Fibroblast of villous mesenchyme (primary cell): Measurements from ENCODE around the gene DENND2A. TPM values are rescaled to one million over a fixed set of nuclear protein-coding genes. Genes with fewer than 3 reads are reported as not detected.

ENCODE experiments used
- DNase-seq: peaks from one replicate; pipeline ENCODE4 v3.0.0-alpha.2; 2010; ENCODE audit warnings: low read depth
- H3K4me3 ChIP-seq: 2 replicates; pipeline ENCODE4 v1.5.1; 2011; ENCODE audit warnings: low read depth, mild to moderate bottlenecking, low read length
- CTCF ChIP-seq: IDR thresholded peaks from 2 replicates; pipeline ENCODE4 v1.5.1; 2012; ENCODE audit warnings: low read depth, mild to moderate bottlenecking, low read length; ENCODE audit not compliant: insufficient read depth
- total RNA-seq: library from RNA; depleted of rRNA; stranded (reverse); fragments of >200 nt; gene quantifications from 2 replicates; pipeline ENCODE4 v1.2.3, GENCODE V29; 2012

The DENND2A gene
- total RNA-seq, 1 donor, result 25.5 TPM

DNA sequence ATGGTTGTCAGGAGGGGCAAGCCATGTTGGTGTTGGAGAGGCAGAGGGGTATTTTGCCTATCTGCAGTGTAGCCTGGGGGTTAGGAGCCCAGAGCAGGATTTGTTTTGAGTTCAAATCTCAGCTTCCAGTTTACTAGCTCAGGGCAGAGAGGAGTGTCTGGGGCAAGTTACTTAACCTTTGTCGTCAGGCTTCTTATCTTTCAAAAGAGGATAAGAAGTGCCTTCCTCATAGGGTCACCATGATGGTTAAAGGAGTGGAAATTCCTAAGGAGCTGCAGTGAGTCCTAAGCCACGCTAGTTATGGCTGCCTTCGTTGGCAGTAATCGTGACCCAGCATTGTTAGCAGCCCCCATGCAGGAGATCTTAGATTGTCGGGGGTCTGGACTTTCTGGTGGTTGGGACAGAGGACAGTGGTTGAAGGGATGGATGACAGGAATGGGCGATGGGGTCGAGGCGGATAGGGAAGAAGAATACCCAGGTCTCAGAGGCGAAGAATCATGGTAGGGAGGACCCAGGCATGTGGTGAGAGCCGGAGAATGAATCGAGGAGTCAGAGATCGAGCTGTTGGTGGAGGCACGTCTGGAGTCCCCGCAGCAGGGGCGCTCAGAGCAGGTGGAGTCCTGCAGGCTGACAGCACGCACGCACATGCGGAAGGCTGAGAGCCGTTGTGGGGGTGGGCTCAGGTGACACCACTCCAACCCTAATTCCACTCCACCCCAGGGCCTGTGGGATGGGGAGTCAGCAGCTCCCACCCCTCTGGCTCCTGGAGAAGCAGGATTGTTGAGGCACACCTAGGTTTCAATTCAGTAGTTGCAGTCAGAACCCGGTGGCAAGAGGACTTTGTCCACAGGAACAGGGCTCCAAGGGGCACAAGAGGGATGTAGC, 43.7 kb upstream of the DENND2A start:
- no peak for DNase-seq
- TF ChIP-seq CTCF, result no peak
- no peak overlapping the region for H3K4me3 ChIP-seq

GRCh38 chr7:140683657-140684056, 43.0 kb upstream of the DENND2A start:
- no peak overlapping the region for H3K4me3 ChIP-seq
- no peak for DNase-seq
- TF ChIP-seq CTCF, result no peak

DNA sequence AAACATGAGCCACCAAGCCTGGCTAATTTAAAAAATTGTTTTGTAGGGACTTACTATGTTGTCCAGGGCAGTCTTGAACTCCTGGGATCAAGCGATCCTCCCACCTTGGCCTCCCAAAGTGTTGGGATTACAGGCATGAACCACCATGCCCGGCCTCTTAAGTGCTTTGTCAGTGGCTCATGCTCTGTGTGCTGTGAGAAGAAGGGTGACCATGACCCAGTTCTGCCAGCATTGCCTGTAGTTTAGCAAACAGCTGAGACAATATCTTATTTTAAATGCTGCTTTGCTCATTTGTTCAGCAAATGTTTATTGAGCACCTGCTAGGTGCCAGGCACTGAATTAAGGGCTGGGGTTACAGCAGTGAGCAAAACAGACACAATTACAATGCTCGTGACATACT, 41.2 kb upstream of the DENND2A start:
- no peak for DNase-seq
- TF ChIP-seq CTCF, result no peak

DNA sequence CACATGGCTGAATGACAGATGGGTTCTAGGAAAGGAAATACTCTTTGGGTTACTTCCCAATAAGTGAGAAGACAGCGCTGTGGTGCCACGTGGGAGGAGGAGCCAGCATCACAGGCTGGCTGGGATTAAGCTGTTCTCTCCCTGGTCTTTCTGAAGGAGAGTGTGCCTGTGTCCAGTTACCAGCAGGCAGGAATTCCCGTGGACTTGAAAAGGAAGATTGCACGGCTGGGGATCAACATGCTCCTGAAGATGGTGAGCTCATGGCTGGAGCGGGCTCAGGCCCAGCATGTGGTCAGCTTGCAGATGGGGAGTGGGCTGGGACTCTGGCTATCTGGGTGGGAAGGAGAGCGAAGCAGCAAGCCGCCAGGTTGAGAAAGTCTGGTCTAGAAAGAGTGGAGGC, 40.3 kb upstream of the DENND2A start:
- TF ChIP-seq CTCF, result no peak

More for the DNA sequence above, 41.2 kb upstream of the DENND2A start:
- no peak overlapping the region for H3K4me3 ChIP-seq

GRCh38 chr7:140679186-140679585, 38.6 kb upstream of the DENND2A start:
- DNase-seq, result no peak
- no peak for TF ChIP-seq CTCF
- no peak overlapping the region for H3K4me3 ChIP-seq

More for the DNA sequence above, 40.3 kb upstream of the DENND2A start:
- no peak for DNase-seq
- H3K4me3 ChIP-seq, result no peak overlapping the region

DNA sequence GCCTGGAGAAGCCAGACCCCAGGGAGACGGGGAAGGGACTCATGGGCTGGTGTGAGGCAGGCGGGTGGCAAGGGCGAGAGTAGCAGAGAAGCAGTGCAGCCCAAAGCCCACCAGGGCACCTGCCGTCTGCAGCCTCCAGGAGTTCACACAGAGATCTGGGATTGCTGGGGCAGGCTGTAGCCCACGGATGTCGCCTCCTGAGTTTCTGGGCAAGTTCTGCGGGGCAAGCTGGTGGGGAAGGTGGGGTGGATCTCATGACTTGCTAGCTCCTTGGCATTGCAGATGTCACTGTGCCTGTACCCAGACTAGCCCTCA, 38.2 kb upstream of the DENND2A start:
- no peak for TF ChIP-seq CTCF
- DNase-seq, result no peak
- no peak overlapping the region for H3K4me3 ChIP-seq

GRCh38 chr7:140678081-140678815, 37.6 kb upstream of the DENND2A start:
- TF ChIP-seq CTCF, result no peak
- no peak for DNase-seq
- H3K4me3 ChIP-seq, result no peak overlapping the region
